SK-N-SH treated with all-trans-retinoic acid at 6 μM for 48 hours (cell line): ENCODE data around the gene CDKL5.

Source experiments
- BACH2 ChIP-seq: fragments of 250-450 bp; sonication (Bioruptor Pico); IDR thresholded peaks from 2 replicates; pipeline ENCODE4 v1.9.0; 2021; ENCODE audit warnings: mild to moderate bottlenecking, borderline replicate concordance
- CSDC2 ChIP-seq: fragments of 250-450 bp; sonication (Bioruptor Pico); IDR thresholded peaks from 2 replicates; pipeline ENCODE4 v1.5.0; 2020; ENCODE audit warnings: mild to moderate bottlenecking, moderate library complexity
- ISL1 ChIP-seq: fragments of 250-450 bp; sonication (Bioruptor Pico); IDR thresholded peaks from 2 replicates; pipeline ENCODE4 v2.1.2; 2022; ENCODE audit warnings: mild to moderate bottlenecking, moderate library complexity
- OSR1 ChIP-seq: fragments of 250-450 bp; sonication (Bioruptor Pico); IDR thresholded peaks from 2 replicates; pipeline ENCODE4 v1.8.0; 2022; ENCODE audit warnings: moderate library complexity, mild to moderate bottlenecking, inconsistent platforms
- ZFP3 ChIP-seq: fragments of 250-450 bp; sonication (Bioruptor Pico); IDR thresholded peaks from 2 replicates; pipeline ENCODE4 v1.5.0; 2020; ENCODE audit warnings: mild to moderate bottlenecking, moderate library complexity
- TF ChIP-seq, protein P1 (sequence below): fragments of 250-450 bp; sonication (Bioruptor Pico); IDR thresholded peaks from 2 replicates; pipeline ENCODE4 v1.8.0; 2020; ENCODE audit warnings: mild to moderate bottlenecking, moderate library complexity, borderline replicate concordance

DNA sequence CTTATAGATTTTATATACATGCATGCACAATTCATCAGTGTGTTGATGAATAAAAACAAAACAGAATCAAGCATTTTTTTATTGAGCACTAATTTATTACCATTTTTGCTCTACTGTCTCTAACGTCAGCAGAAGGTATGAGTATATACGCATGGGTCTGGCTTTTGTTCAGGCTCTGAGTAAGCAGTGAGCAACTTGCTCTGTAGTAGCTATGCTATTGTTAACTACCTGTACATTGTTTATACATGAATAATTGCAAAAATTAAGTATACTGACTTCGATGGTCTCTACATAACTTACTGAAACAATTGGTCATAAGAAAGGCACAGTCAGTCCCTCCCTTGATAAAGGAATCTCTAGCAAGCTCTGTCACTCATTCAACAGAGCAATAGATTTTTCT, 123.6 kb downstream of the CDKL5 start:
- TF ChIP-seq OSR1 (CRISPR knock-in tag) (no peak), BACH2 (CRISPR knock-in tag) (no peak), ZFP3 (no peak), ISL1 (no peak), CSDC2 (CRISPR knock-in tag) (no peak)
- TF ChIP-seq, protein P1, sequence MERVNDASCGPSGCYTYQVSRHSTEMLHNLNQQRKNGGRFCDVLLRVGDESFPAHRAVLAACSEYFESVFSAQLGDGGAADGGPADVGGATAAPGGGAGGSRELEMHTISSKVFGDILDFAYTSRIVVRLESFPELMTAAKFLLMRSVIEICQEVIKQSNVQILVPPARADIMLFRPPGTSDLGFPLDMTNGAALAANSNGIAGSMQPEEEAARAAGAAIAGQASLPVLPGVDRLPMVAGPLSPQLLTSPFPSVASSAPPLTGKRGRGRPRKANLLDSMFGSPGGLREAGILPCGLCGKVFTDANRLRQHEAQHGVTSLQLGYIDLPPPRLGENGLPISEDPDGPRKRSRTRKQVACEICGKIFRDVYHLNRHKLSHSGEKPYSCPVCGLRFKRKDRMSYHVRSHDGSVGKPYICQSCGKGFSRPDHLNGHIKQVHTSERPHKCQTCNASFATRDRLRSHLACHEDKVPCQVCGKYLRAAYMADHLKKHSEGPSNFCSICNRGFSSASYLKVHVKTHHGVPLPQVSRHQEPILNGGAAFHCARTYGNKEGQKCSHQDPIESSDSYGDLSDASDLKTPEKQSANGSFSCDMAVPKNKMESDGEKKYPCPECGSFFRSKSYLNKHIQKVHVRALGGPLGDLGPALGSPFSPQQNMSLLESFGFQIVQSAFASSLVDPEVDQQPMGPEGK (CRISPR knock-in tag), result no peak
